T-helper 17 cell (primary cell): Measurements from ENCODE around the gene SEMA4D. TPM values are rescaled to one million over a fixed set of nuclear protein-coding genes. Genes with fewer than 3 reads are reported as not detected.

Source experiments
- ATAC-seq: fragments of 150-1000 bp; cut with Tn5 transposase; 2 replicates; pipeline ENCODE4 v1.10.0; 2021; ENCODE audit warnings: mild to moderate bottlenecking, moderate library complexity
- DNase-seq, 3 donors: peaks; one replicate each; pipeline versions ENCODE4 v3.0.0 to v3.0.0-alpha.2; 2020 to 2021
- H3K9me3 ChIP-seq: one replicate; pipeline ENCODE4 v1.7.0; 2013; ENCODE audit warnings: low read length, mild to moderate bottlenecking; ENCODE audit not compliant: control insufficient read depth, poor library complexity, severe bottlenecking
- H3K27ac Mint-ChIP-seq: one replicate; pipeline ENCODE4 v1.8.0; 2022; ENCODE audit warnings: mild to moderate bottlenecking, moderate library complexity, mixed read lengths
- H3K27me3 Mint-ChIP-seq: one replicate; pipeline ENCODE4 v1.8.0; 2022; ENCODE audit warnings: mixed read lengths
- H3K36me3 Mint-ChIP-seq: one replicate; pipeline ENCODE4 v1.8.0; 2022; ENCODE audit warnings: low read depth, mixed read lengths
- H3K4me1 Mint-ChIP-seq: one replicate; pipeline ENCODE4 v1.8.0; 2022; ENCODE audit warnings: mild to moderate bottlenecking, mixed read lengths
- H3K4me3 Mint-ChIP-seq: one replicate; pipeline ENCODE4 v1.8.0; 2022; ENCODE audit warnings: mild to moderate bottlenecking, moderate library complexity, mixed read lengths
- total RNA-seq, 4 donors: library from RNA in 2 of 4; stranded (reverse) in 2 of 4; gene quantifications; one replicate each; pipeline ENCODE4 v1.2.3 and lab custom pipeline; 2022 to 2026

Gene SEMA4D
- total RNA-seq, 2 donors from 2014 or later = 250 to 312 TPM

DNA sequence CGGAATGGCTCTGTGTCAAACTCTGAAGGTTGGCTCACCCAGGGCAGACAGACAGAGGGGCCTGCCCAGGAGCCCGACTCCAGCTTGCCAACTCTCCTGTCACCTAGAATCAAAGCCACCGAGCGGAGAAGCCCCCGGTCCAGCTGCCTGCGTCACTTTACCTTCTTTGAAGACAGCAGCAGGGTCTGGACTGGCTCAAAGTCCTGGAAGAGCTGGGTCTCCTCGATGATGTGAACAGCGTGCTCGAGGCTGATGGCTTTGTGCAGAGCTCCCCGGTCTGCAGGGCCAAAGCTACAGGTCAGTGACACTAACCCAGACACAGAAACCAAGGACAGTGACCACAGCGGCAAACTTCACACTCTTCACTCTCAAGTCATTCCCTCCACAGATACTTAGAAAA, 111.7 kb downstream of the SEMA4D start:
- no peak overlapping the region for H3K27ac Mint-ChIP-seq
- H3K4me1 Mint-ChIP-seq = peaks cover 13% of the 10 kb centered on the region
- H3K36me3 Mint-ChIP-seq = no peaks in the 10 kb centered on the region
- no peaks in the 10 kb centered on the region for H3K9me3 ChIP-seq
- no peaks in the 10 kb centered on the region for H3K27me3 Mint-ChIP-seq
- H3K4me3 Mint-ChIP-seq = no peak overlapping the region
- no peak for ATAC-seq
- DNase-seq = no peak

DNA sequence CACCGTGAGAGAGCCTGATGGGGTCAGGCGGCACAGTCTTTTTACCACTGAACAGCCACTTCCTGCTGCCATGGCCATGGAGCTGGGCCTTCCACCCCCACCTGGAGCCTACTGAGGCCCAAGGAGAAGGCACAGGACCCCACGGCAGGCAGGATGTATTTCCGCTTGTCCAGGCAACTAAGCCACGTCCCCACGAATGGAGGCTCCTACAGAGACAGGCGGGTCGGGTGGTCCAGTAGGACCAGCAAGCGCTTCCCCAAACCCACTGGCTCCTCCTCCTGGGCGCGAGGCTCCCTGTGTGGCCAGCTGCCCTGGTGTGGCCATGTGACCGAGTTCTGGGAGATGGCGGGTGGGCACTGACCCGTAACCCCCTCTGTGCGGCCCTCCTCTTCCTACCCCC, 113.1 kb downstream of the SEMA4D start:
- no peaks in the 10 kb centered on the region for H3K27me3 Mint-ChIP-seq
- DNase-seq (no peak), ATAC-seq (no peak)
- peaks cover 18% of the 10 kb centered on the region for H3K4me1 Mint-ChIP-seq
- H3K4me3 Mint-ChIP-seq = peak overlapping the region; percentile 50
- no peaks in the 10 kb centered on the region for H3K9me3 ChIP-seq
- peak overlapping the region; percentile 88 for H3K27ac Mint-ChIP-seq
- H3K36me3 Mint-ChIP-seq = no peaks in the 10 kb centered on the region

DNA sequence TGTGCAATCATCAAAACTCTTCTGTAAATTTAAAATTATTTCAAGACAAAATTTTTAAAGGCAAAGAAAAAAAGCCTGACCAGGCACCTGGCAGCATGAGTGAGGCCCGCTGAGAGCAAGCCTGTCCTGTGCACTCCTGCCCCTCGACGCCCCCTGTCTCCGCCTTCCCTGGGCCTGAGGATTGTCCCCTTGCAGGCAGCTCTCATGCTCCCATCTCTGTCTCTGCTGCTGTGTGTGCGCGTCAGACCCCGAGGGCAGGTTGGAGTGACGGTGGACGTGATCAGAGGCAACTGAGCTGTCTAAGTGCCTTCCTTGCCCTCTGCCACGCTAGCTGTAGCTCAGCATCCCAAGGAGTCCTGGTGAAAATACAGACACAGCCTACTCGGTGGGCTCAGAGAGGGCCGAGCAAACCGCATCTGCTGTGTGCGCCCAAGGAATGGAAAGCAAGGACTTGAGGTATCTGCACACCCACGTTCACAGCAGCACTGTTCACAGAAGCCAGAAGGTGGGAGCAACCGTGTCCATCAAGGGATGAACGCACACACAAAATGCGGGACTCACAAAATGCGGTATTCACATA, 114.1 kb downstream of the SEMA4D start:
- Mint-ChIP-seq H3K4me3 (no peak overlapping the region), H3K27me3 (no peaks in the 10 kb centered on the region), H3K4me1 (peaks cover 23% of the 10 kb centered on the region), H3K36me3 (peaks cover 3% of the 10 kb centered on the region), H3K27ac (peak overlapping the region; percentile 88)
- no peaks in the 10 kb centered on the region for H3K9me3 ChIP-seq
- ATAC-seq = no peak
- no peak for DNase-seq

DNA sequence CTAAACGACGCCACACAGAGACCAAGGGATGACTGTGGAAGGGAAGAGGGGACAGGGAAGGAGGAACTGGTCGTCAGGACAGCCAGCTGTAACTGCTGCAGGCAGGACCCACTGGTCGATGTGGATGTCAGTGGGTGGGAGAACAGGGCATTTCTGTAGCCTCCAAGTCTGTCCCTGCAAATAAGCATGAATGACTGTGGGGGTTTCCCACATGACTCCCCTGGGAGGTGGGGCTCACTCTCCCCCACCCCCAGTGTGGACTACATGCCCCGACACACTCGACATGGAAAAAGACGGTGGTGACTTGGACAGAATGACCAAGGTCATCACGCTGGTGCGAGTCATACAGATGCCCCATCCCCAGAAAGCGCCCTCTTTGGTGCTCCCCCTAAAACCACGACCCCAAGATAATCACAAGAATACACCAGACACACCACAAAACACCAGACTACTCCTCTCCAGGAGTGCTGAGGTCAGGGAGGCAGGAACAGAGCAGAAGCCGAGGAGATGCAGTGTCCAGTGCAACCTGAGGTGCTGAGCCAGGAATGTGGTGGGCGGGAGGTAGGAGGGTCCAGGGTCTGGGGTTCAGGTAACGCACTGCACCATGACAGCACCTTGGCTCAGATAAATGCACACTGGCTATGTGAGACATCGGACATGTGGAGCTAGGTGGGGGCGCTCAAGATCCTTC, 114.7 kb downstream of the SEMA4D start:
- ATAC-seq = no peak
- Mint-ChIP-seq H3K4me3 (peak overlapping the region; percentile 74), H3K27me3 (no peaks in the 10 kb centered on the region), H3K4me1 (peaks cover 23% of the 10 kb centered on the region), H3K36me3 (peaks cover 4% of the 10 kb centered on the region), H3K27ac (peak overlapping the region; percentile 88)
- no peaks in the 10 kb centered on the region for H3K9me3 ChIP-seq
- no peak for DNase-seq

DNA sequence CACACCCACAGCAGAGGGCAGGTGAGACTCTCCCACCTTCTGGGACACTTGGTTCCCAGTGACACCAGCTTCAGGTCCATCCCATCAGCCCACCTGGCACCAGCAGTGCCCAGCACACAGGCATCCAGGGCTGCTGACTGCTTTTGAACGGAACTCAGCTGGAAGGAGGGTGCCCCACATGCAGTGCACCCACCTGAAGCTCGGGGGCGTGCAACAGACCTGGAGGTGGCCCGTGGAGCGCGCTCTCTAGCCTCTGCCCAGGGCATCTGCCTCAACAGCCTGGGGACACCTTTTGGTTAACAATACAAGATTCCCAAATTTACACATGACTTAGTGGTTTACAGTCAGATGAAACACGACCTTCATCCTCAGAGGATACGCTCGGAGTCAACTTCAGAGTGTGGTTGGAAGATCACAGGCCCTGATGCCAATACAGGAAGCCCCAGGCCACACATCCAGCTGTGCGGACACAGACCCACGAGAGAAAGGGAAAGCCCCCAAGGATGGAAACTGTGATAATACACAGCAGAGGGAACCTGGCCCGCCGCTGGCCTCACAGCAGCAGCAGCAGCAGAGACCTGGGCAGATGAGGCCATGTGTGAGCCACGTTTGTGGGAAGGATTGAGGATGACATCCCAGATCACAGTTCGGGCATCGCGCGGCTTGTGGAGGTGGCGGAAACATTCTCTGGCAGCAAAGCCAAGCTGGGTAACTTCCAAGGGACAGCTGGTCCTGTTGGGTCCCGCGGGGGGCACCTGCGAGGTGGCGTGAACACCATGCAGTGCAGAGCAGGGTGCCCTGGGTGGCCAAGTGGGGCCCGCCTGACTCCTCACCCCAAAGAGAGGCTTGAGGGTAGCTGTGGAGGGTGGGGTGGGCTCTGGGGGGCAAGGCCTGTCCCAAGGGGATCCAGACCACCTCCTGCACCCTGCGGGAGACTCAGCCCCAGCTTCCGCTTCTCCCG, 115.6 kb downstream of the SEMA4D start:
- Mint-ChIP-seq H3K4me3 (peak overlapping the region; percentile 74), H3K27ac (peak overlapping the region; percentile 88), H3K27me3 (no peaks in the 10 kb centered on the region), H3K36me3 (peaks cover 4% of the 10 kb centered on the region), H3K4me1 (peaks cover 21% of the 10 kb centered on the region)
- ATAC-seq = peak; percentile 39
- DNase-seq = no peak
- H3K9me3 ChIP-seq = no peaks in the 10 kb centered on the region

DNA sequence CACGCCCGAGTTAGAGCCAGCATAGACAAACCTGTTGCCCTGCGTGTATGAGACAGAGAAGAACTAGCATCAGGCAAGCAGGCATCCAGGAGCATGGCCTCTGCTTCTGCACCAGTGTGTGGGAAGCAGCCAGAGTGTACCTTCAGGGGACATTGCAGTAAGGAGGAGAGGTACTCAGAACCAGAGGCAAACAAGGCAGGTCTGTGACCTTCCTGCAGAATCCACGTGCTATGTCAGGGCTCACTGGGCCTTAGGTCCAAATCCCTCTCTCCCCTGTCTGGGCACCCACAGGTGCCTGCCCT, 116.7 kb downstream of the SEMA4D start:
- peaks cover 27% of the 10 kb centered on the region for H3K4me1 Mint-ChIP-seq
- no peaks in the 10 kb centered on the region for H3K27me3 Mint-ChIP-seq

DNA sequence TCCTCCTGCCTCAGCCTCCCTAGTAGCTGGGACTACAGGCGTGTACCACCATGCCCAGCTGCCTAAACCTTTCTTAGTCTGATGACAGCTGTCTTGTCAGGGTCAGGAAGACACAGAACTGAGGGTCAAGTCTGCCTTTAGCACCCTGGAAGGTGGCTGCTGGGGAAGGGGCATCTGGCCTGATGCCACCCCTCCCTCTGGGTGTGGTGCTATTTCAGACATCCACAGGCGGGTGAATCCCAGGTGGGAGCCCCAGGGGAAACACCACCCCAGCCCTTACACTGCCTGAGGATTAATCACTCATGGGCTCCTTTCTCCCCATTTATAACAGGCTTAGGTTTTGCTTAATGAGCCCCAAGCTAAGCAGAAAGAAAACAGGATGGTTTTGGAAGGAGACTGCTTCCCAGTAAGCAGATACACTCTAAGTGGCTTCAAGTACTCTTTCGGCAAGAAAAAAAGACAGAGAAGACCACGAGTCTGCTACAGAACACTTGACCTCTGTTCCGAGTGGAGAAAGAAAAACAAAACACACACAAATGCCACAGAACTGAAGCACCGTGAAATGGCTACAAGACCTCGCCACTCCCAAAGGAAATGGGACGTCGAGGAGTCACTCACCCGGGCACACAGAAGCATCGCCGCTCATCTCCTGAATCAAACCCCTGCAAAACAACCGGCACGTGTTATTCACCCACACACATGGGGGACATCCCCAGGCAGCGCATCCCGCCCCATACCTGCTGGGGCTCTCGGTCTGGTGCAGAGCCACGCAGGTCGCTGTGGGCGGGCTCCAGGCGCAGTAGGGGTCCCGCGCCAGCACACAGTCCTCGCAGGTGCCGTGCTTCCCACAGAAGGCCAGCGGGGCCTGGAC, 117.2 kb downstream of the SEMA4D start:
- H3K4me1 Mint-ChIP-seq = peaks cover 31% of the 10 kb centered on the region
- H3K4me3 Mint-ChIP-seq = no peak overlapping the region
- H3K27ac Mint-ChIP-seq = peak overlapping the region; percentile 72
- DNase-seq (no peak), ATAC-seq (no peak)
- peaks cover 10% of the 10 kb centered on the region for H3K36me3 Mint-ChIP-seq
- no peaks in the 10 kb centered on the region for H3K27me3 Mint-ChIP-seq
- H3K9me3 ChIP-seq = no peaks in the 10 kb centered on the region

More for the DNA sequence above, 116.7 kb downstream of the SEMA4D start:
- peaks cover 10% of the 10 kb centered on the region for H3K36me3 Mint-ChIP-seq
- DNase-seq = no peak
- H3K27ac Mint-ChIP-seq = peak overlapping the region; percentile 72
- H3K9me3 ChIP-seq = no peaks in the 10 kb centered on the region
- H3K4me3 Mint-ChIP-seq = no peak overlapping the region
- ATAC-seq = no peak

DNA sequence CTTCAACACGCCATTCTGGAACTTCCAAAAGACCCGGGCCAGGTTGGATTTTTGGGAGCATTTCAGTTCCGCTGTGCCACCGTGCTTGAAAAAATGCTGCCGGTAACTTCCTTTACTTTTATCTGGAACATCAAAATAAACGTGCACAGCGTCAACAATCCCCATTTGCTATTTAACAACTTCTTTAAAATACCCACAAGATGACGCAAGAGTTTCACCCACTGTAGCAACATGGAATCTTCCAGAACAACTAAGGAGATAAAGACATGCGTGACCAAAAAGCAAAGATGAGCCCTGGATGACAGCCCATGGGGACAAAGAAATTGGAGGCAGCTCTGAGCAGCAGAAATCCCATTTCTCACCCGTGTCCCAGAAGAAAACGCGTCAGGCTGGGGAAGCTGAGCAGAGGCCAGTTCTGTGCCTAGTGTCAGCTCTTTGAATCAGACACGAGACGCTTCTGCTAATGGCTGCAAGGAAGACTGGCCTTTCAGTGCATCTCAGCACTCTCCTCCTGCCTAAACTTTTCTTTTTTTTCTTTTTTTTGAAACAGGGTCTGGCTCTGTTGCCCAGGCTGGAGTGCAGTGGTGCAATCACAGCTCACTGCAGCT, 118.3 kb downstream of the SEMA4D start:
- ATAC-seq (no peak), DNase-seq (no peak)
- Mint-ChIP-seq H3K27me3 (no peaks in the 10 kb centered on the region), H3K36me3 (peaks cover 10% of the 10 kb centered on the region), H3K4me1 (peaks cover 36% of the 10 kb centered on the region), H3K4me3 (no peak overlapping the region), H3K27ac (peak overlapping the region; percentile 72)
- no peaks in the 10 kb centered on the region for H3K9me3 ChIP-seq

DNA sequence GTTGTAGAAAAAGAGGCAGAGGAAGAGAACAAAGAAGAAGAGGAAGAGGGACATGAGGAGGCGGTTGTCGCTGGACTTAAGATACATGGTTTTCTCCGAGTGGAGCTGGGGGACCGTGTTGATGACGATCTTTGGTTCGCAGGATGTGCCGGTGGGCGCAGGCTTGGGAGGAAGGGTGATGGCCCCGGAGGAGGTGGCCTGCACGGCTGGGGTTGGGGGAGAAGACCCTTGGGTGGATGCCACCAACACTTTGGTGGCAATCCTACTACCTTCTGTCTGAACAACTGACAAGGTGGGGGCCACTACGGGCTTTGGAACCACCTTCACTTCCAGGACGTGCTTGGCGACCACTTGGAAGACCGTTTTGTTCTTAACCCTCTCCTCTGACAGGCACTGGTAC, 118.9 kb downstream of the SEMA4D start:
- no peaks in the 10 kb centered on the region for H3K27me3 Mint-ChIP-seq
- DNase-seq = no peak
- H3K27ac Mint-ChIP-seq = peak overlapping the region; percentile 72
- peak overlapping the region; percentile 28 for H3K4me3 Mint-ChIP-seq
- no peaks in the 10 kb centered on the region for H3K9me3 ChIP-seq
- peaks cover 36% of the 10 kb centered on the region for H3K4me1 Mint-ChIP-seq
- no peak for ATAC-seq
- peaks cover 10% of the 10 kb centered on the region for H3K36me3 Mint-ChIP-seq

DNA sequence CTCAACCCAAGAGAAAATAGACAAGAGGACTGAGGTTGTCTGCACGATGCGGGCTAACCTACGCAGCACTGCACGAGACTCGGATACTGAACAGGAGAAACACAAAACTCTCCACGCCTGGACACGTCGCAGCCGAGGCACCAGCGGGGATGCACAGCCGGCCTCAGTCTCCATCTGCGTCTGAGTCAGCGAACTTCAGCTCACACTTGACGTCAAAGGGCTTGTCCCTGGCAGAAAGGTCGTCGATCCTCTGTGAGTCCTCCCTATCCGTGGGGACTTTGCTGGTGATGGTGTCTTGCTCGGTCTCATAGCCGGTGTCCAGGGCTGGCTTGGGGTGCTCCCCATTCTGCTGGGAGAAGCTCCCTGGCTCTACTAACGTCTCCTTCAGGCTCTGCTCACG, 119.4 kb downstream of the SEMA4D start:
- ATAC-seq (no peak), DNase-seq (no peak)
- Mint-ChIP-seq H3K4me3 (peak overlapping the region; percentile 28), H3K27me3 (no peaks in the 10 kb centered on the region), H3K27ac (peak overlapping the region; percentile 72), H3K4me1 (peaks cover 36% of the 10 kb centered on the region), H3K36me3 (peaks cover 10% of the 10 kb centered on the region)
- H3K9me3 ChIP-seq = no peaks in the 10 kb centered on the region

DNA sequence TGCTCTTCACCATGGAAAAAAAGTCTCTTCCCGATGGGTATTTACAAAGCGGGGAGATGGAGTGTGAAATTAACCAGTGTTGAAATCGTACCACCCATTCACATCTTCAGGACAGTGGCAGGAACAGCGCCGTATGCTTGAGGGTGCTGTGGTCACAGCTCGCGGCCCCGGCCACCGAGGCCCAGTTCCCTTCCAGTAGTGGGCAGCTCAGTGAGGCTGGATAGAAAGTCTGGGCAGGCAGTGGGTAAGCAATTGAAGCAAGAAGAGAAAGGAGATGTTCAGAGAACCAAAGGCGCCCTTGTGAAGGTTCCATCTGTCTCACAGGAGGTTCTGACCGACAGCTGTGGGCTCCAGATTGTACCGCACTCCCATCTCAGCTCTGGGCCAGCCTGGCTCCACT, 120.5 kb downstream of the SEMA4D start:
- no peak for DNase-seq
- H3K36me3 Mint-ChIP-seq = peaks cover 10% of the 10 kb centered on the region
- H3K4me1 Mint-ChIP-seq = peaks cover 35% of the 10 kb centered on the region
- H3K27ac Mint-ChIP-seq = peak overlapping the region; percentile 86
- H3K27me3 Mint-ChIP-seq = no peaks in the 10 kb centered on the region
- no peaks in the 10 kb centered on the region for H3K9me3 ChIP-seq
- H3K4me3 Mint-ChIP-seq = no peak overlapping the region
- ATAC-seq = no peak

DNA sequence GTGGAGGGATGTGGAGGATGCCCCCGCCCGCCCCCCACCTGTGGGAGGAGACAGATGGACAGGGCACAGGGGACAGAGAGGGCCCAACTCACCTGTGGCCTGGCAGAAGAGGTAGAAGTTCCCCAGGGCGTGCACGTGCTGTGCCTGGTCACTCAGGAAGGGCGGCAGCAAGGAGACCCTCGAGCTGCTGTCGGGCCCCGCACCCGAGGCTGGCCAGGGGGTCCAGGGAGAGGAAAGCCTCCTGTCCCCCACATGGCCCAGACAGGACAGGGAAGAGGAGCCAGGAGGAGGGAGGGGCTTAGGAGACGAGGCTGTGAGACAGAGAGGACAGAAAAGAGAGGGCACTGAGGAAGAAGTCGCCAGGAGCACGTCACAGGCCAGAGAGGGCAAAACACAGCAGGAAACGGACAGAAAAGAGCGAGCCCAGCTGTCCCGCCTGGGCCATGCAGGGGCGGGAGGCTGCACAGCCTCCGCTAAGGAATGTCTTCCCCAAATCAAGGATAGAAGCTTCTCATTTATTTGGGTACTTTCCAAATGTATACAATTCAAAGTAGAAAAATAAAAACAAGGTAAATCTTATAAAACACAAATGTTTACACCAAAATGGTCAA, 121.1 kb downstream of the SEMA4D start:
- Mint-ChIP-seq H3K27me3 (no peaks in the 10 kb centered on the region), H3K27ac (peak overlapping the region; percentile 86), H3K4me1 (peaks cover 32% of the 10 kb centered on the region), H3K4me3 (no peak overlapping the region), H3K36me3 (peaks cover 10% of the 10 kb centered on the region)
- DNase-seq (no peak), ATAC-seq (no peak)
- H3K9me3 ChIP-seq = no peaks in the 10 kb centered on the region
